Left lung (tissue), 10 donors: ENCODE results near the gene CHD5. TPM values are rescaled to one million over a fixed set of nuclear protein-coding genes. Genes with fewer than 3 reads are reported as not detected.

Source experiments
- ATAC-seq: fragments of 200-7000 bp; cut with Tn5 transposase; one replicate; pipeline ENCODE4 v1.9.1; 2020; ENCODE audit warnings: moderate library complexity
- DNase-seq, 4 donors: peaks; one replicate each; pipeline ENCODE4 v3.0.0-alpha.2; 2013 to 2020
- H3K27ac ChIP-seq, 2 donors: fragments of 200-600 bp; sonication (generic) in 1 of 2; one replicate each; pipeline versions ENCODE4 v1.5.0 to v1.8.0; 2020 to 2021
- H3K27me3 ChIP-seq, 2 donors: fragments of 200-600 bp; sonication (generic) in 1 of 2; one replicate each; pipeline versions ENCODE4 v1.5.0 to v1.8.0; 2020 to 2021
- H3K36me3 ChIP-seq, 2 donors: fragments of 200-600 bp; sonication (generic) in 1 of 2; one replicate each; pipeline versions ENCODE4 v1.5.0 to v1.8.0; 2020 to 2021
- H3K4me1 ChIP-seq, 2 donors: fragments of 200-600 bp; one replicate each; pipeline ENCODE4 v1.8.0; 2021
- H3K4me3 ChIP-seq, 2 donors: fragments of 200-600 bp; sonication (generic) in 1 of 2; one replicate each; pipeline versions ENCODE4 v1.5.0 to v1.8.0; 2020 to 2021; ENCODE audit warnings: mild to moderate bottlenecking in 1 of 2
- H3K9me3 ChIP-seq, 2 donors: fragments of 200-600 bp; sonication (generic) in 1 of 2; one replicate each; pipeline versions ENCODE4 v1.5.0 to v1.8.0; 2020 to 2021
- intact Hi-C, 2 donors: fragments of 100-400 bp; cut with DNase I; formaldehyde crosslinking; loops; one replicate each; pipeline versions ENCODE4 v1.11.2 to v1.14.2; 2022
- polyA plus RNA-seq, 6 donors: library from polyadenylated mRNA; unstranded; fragments of 120-200 nt; gene quantifications; one replicate each; pipeline ENCODE4 v1.2.1, GENCODE V29; 2013; ENCODE audit not compliant: insufficient read length in 6 of 6
- total RNA-seq, 2 donors: library from RNA; stranded (reverse); fragmentation: NEBNext Ultra II Directional; extraction: Animal tissue kit (Norgen Biotek cat#: 25700); gene quantifications; one replicate each; pipeline ENCODE4 v1.2.1, GENCODE V29; 2021
- TF ChIP-seq, protein P1 (sequence below), 2 donors: fragments of 200-600 bp; sonication (generic) in 1 of 2; IDR thresholded peaks; one replicate each; pipeline versions ENCODE4 v1.5.0 to v1.8.0; 2021; ENCODE audit warnings: antibody characterized with exemption in 2 of 2
- donor health status: DM: no; HTN: yes; CAD: no.
- donor health status: DM: no; HTN: no; CAD: no.

CHD5 gene
- total and polyA plus RNA-seq, 8 donors: 0.03 to 0.36 (median 0.13) TPM

DNA sequence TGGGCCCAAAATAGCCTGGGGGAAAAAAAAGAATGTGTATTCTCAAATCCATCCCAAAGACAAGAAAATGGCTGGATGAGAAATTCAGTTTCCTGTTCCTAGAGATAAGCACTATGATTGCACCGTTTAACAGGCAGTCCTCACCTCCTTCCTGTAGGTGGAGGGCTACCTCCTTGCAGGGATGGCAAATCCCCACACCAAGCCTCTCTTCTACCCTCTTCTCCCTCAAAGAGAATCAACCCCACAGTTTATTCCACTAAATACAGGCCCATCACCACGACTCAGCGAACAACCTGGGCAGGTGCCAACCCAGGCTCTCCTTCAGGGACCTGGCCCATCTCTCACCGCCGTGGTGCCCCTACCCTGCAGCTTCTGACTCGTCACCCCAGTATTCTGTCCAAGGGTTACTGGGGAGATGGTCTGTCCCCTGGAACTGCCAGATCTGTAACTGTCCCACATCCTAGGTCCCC is 3.4 kb upstream of the CHD5 start:
- DNase-seq (no peak), ATAC-seq (no peak)
- Histone ChIP-seq H3K9me3 (no peaks in the 10 kb centered on the region), H3K27ac (no peak overlapping the region), H3K4me1 (peaks cover 0 to 30% of the 10 kb centered on the region in 2 donors), H3K27me3 (peaks cover 18 to 42% of the 10 kb centered on the region in 2 donors), H3K4me3 (no peak overlapping the region), H3K36me3 (peaks cover 0 to 32% of the 10 kb centered on the region in 2 donors)
- TF ChIP-seq, protein P1, sequence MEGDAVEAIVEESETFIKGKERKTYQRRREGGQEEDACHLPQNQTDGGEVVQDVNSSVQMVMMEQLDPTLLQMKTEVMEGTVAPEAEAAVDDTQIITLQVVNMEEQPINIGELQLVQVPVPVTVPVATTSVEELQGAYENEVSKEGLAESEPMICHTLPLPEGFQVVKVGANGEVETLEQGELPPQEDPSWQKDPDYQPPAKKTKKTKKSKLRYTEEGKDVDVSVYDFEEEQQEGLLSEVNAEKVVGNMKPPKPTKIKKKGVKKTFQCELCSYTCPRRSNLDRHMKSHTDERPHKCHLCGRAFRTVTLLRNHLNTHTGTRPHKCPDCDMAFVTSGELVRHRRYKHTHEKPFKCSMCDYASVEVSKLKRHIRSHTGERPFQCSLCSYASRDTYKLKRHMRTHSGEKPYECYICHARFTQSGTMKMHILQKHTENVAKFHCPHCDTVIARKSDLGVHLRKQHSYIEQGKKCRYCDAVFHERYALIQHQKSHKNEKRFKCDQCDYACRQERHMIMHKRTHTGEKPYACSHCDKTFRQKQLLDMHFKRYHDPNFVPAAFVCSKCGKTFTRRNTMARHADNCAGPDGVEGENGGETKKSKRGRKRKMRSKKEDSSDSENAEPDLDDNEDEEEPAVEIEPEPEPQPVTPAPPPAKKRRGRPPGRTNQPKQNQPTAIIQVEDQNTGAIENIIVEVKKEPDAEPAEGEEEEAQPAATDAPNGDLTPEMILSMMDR (IDR thresholded peaks at IDR 0.05): no peak
- intact Hi-C loops: no loop called here

DNA sequence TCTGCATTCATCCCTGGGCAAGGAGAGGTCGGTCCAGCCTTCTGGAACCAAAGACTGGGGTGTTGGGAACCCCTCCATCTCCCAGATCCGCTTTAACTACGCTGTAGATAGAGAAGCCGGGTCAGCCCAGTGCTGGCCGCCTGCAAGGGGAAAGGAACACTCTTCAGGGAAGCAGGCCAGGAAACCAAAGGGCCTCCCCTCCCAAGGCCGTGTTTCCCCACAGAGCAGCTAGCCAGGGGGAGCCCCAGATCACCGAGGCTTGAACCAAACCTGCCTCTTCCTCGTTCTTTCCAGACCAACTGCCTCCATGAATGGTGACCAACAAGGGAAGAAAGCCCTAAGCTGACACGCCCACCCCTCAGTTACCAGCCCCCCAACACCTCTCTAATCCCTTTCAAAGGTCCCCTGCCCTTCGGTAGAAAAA is 1.2 kb upstream of the CHD5 start:
- H3K4me1 ChIP-seq: peaks cover 0 to 30% of the 10 kb centered on the region in 2 donors
- peaks cover 28 to 63% of the 10 kb centered on the region in 2 donors for H3K27me3 ChIP-seq
- DNase-seq: no peak
- peaks cover 0 to 12% of the 10 kb centered on the region in 2 donors for H3K36me3 ChIP-seq
- ATAC-seq: no peak
- intact Hi-C loops: no loop called here
- no peaks in the 10 kb centered on the region for H3K9me3 ChIP-seq
- no peak overlapping the region for H3K27ac ChIP-seq
- TF ChIP-seq, protein P1 (IDR thresholded peaks at IDR 0.05): no peak
- no peak overlapping the region for H3K4me3 ChIP-seq

DNA sequence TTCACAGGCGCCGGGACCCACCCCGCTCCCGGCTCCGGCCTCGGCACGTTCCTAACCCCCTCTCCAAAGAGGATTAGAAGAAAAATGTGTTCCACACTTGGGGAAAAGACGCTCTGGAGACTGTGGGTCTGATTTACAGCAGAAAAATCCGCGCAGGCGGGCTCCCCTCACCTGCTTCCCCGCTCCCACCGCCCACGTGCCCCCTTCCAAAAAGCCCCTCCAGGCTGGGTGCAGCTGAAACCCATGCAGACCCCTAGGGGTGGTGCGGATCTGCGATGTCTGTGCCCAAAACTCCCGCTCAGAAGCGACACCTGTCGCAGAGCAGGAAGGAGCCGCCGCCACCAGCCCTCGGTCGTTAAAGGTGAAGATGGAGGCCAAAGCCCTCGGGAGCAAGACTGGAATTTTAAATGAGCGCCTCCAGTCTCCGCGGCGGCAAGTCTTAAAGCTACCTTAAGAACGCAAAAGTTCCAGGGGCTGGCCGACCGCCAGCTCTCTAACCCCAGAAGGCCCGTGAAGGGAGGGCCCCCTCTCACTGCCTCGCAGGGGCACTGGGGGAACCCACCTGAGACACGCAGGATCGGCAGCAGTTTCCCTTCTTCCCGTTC is 688 bp upstream of the CHD5 start:
- DNase-seq (no peak), ATAC-seq (no peak)
- TF ChIP-seq, protein P1 (IDR thresholded peaks at IDR 0.05): no peak
- Histone ChIP-seq H3K9me3 (no peaks in the 10 kb centered on the region), H3K27ac (no peak overlapping the region), H3K27me3 (peaks cover 28 to 69% of the 10 kb centered on the region in 2 donors), H3K4me1 (peaks cover 0 to 30% of the 10 kb centered on the region in 2 donors), H3K4me3 (no peak overlapping the region), H3K36me3 (peaks cover 0 to 9% of the 10 kb centered on the region in 2 donors)
- intact Hi-C loops: no loop called here

DNA sequence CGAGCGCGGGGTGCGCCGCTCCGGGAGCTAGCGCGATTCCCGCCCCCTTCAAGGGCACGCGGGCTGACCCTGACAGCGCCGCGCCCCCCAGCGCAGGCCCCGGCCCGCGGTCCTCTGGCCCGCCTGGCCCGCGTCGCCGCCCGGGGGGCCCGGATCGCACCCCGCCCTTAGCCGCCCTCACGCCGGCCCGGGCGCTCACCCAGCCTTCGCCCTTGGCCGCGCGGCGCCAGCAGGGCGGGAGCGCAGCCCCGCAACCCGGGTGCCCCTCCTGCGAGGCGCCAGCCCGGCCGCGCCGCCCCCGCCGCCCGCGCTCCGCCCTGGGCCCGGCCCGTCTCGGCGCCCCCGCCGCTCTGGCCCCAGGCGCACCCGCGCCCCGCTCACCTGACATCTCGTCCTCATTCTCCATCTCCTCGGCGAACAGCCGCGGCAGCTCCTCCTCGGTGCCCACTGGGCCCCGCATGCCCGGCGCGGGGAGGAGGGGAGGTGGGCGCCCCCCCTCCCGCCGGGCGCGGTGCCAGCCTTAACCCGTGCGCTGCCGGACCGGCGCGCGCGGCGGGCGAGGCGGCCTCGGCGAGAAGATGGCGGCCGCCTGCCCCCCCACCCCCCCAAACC is 451 bp downstream of the CHD5 start:
- no peaks in the 10 kb centered on the region for H3K9me3 ChIP-seq
- H3K4me1 ChIP-seq: peaks cover 0 to 30% of the 10 kb centered on the region in 2 donors
- no peaks in the 10 kb centered on the region for H3K36me3 ChIP-seq
- H3K27me3 ChIP-seq: peaks cover 28 to 72% of the 10 kb centered on the region in 2 donors
- TF ChIP-seq, protein P1 (IDR thresholded peaks at IDR 0.05): no peak
- intact Hi-C loops: no loop called here
- DNase-seq (no peak), ATAC-seq (no peak)
- no peak overlapping the region for H3K4me3 ChIP-seq
- H3K27ac ChIP-seq: no peak overlapping the region

DNA sequence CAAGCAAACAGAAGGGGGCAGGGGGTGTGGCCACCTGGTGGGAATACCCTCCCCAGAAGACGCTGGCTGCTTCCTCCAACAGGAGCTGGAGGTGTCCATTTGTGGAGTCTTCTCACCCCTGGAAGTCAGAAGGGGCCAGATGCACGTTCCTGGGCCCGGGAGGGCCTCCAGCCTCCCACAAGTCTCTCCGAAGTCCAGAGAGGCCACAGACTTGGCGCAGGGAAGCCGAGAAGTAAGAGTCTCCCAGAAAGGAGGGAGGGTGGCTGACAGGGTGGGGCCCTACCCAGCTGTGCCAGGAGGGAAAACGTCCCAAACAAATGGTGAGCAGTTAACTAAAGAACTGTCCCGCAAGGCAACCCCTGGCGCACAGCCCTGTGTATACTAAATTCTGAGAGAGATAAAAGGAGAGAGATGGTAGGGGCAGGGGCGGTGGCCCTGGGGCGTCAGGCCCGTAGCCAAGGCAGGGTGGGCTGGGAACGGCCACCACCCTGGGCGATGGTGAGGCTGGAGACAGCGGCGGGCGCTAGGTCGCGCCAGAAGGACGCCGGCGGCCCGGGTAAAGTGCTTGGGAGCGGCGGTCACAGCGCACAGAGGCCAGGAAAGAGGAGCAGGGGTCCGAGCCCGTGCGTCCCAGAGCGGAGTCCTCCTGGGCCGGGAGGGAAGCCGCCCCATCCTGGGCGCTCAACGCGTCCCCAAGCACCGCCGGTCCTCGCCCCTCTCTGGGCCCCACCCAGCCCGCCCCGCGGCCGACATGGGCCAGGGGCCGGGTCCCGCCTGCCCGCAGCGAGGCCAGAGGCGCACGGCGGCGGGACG is 1.2 kb downstream of the CHD5 start:
- intact Hi-C loops: no loop called here
- Histone ChIP-seq H3K27me3 (peaks cover 28 to 74% of the 10 kb centered on the region in 2 donors), H3K27ac (no peak overlapping the region), H3K4me3 (no peak overlapping the region), H3K36me3 (no peaks in the 10 kb centered on the region), H3K9me3 (no peaks in the 10 kb centered on the region), H3K4me1 (peaks cover 0 to 26% of the 10 kb centered on the region in 2 donors)
- DNase-seq: no peak
- no peak for ATAC-seq
- TF ChIP-seq, protein P1 (IDR thresholded peaks at IDR 0.05): no peak
